ENCODE results near the gene MAPKAP1.

MAPKAP1 gene

GRCh38 chr9:125656560-125656959 is 50.4 kb downstream of the MAPKAP1 start:
- no peak overlapping the region for H3K9ac ChIP-seq (ENCODE audit: low read length)
- no peaks in the 10 kb centered on the region for H3K4me1 ChIP-seq (ENCODE audit: control insufficient read depth, insufficient read depth, low read length)
- no peaks in the 10 kb centered on the region for H3K27me3 ChIP-seq (ENCODE audit: control insufficient read depth, insufficient read depth, low read length)
- H3K36me3 ChIP-seq (ENCODE audit: control insufficient read depth, insufficient read depth, low read length): no peaks in the 10 kb centered on the region
- H3K4me3 ChIP-seq (ENCODE audit: low read length): no peak overlapping the region
- H3K27ac ChIP-seq (ENCODE audit: low read depth, low read length): no peak overlapping the region

GRCh38 chr9:125655691-125656410 is 51.2 kb downstream of the MAPKAP1 start:
- no peaks in the 10 kb centered on the region for H3K36me3 ChIP-seq (ENCODE audit: control insufficient read depth, insufficient read depth, low read length)
- no peak overlapping the region for H3K4me3 ChIP-seq (ENCODE audit: low read length)
- H3K27me3 ChIP-seq (ENCODE audit: control insufficient read depth, insufficient read depth, low read length): no peaks in the 10 kb centered on the region
- no peaks in the 10 kb centered on the region for H3K4me1 ChIP-seq (ENCODE audit: control insufficient read depth, insufficient read depth, low read length)
- no peak overlapping the region for H3K27ac ChIP-seq (ENCODE audit: low read depth, low read length)
- H3K9ac ChIP-seq (ENCODE audit: low read length): no peak overlapping the region

GRCh38 chr9:125655066-125655633 is 51.9 kb downstream of the MAPKAP1 start:
- H3K27me3 ChIP-seq (ENCODE audit: control insufficient read depth, insufficient read depth, low read length): no peaks in the 10 kb centered on the region
- no peak overlapping the region for H3K9ac ChIP-seq (ENCODE audit: low read length)
- no peak overlapping the region for H3K27ac ChIP-seq (ENCODE audit: low read depth, low read length)
- H3K36me3 ChIP-seq (ENCODE audit: control insufficient read depth, insufficient read depth, low read length): no peaks in the 10 kb centered on the region
- H3K4me3 ChIP-seq (ENCODE audit: low read length): no peak overlapping the region
- no peaks in the 10 kb centered on the region for H3K4me1 ChIP-seq (ENCODE audit: control insufficient read depth, insufficient read depth, low read length)

- Histone ChIP-seq H3K9ac (ENCODE audit: low read length) (no peak overlapping the region), H3K27ac (ENCODE audit: low read depth, low read length) (no peak overlapping the region), H3K36me3 (ENCODE audit: control insufficient read depth, insufficient read depth, low read length) (no peaks in the 10 kb centered on the region), H3K4me1 (ENCODE audit: control insufficient read depth, insufficient read depth, low read length) (no peaks in the 10 kb centered on the region), H3K4me3 (ENCODE audit: low read length) (no peak overlapping the region), H3K27me3 (ENCODE audit: control insufficient read depth, insufficient read depth, low read length) (no peaks in the 10 kb centered on the region)
Measured at GRCh38 chr9:125654121-125654520, 52.9 kb downstream of the MAPKAP1 start.

- Histone ChIP-seq H3K27ac (ENCODE audit: low read depth, low read length) (no peak overlapping the region), H3K36me3 (ENCODE audit: control insufficient read depth, insufficient read depth, low read length) (no peaks in the 10 kb centered on the region), H3K27me3 (ENCODE audit: control insufficient read depth, insufficient read depth, low read length) (no peaks in the 10 kb centered on the region), H3K9ac (ENCODE audit: low read length) (no peak overlapping the region), H3K4me3 (ENCODE audit: low read length) (no peak overlapping the region), H3K4me1 (ENCODE audit: control insufficient read depth, insufficient read depth, low read length) (no peaks in the 10 kb centered on the region)
Measured at GRCh38 chr9:125653325-125653724, 53.7 kb downstream of the MAPKAP1 start.

- H3K4me1 ChIP-seq (ENCODE audit: control insufficient read depth, insufficient read depth, low read length): no peaks in the 10 kb centered on the region
- no peak overlapping the region for H3K4me3 ChIP-seq (ENCODE audit: low read length)
- no peaks in the 10 kb centered on the region for H3K36me3 ChIP-seq (ENCODE audit: control insufficient read depth, insufficient read depth, low read length)
- H3K27me3 ChIP-seq (ENCODE audit: control insufficient read depth, insufficient read depth, low read length): no peaks in the 10 kb centered on the region
- H3K9ac ChIP-seq (ENCODE audit: low read length): no peak overlapping the region
- H3K27ac ChIP-seq (ENCODE audit: low read depth, low read length): no peak overlapping the region
Measured at GRCh38 chr9:125652759-125653158, 54.2 kb downstream of the MAPKAP1 start.

GRCh38 chr9:125652233-125652594 is 54.8 kb downstream of the MAPKAP1 start:
- H3K27ac ChIP-seq (ENCODE audit: low read depth, low read length): no peak overlapping the region
- H3K27me3 ChIP-seq (ENCODE audit: control insufficient read depth, insufficient read depth, low read length): no peaks in the 10 kb centered on the region

GRCh38 chr9:125651576-125652232 is 55.3 kb downstream of the MAPKAP1 start:
- Histone ChIP-seq H3K27ac (ENCODE audit: low read depth, low read length) (no peak overlapping the region), H3K9ac (ENCODE audit: low read length) (no peak overlapping the region), H3K27me3 (ENCODE audit: control insufficient read depth, insufficient read depth, low read length) (no peaks in the 10 kb centered on the region), H3K36me3 (ENCODE audit: control insufficient read depth, insufficient read depth, low read length) (no peaks in the 10 kb centered on the region), H3K4me1 (ENCODE audit: control insufficient read depth, insufficient read depth, low read length) (no peaks in the 10 kb centered on the region), H3K4me3 (ENCODE audit: low read length) (no peak overlapping the region)

More at GRCh38 chr9:125652233-125652594, 54.8 kb downstream of the MAPKAP1 start:
- no peaks in the 10 kb centered on the region for H3K36me3 ChIP-seq (ENCODE audit: control insufficient read depth, insufficient read depth, low read length)
- no peak overlapping the region for H3K9ac ChIP-seq (ENCODE audit: low read length)
- no peaks in the 10 kb centered on the region for H3K4me1 ChIP-seq (ENCODE audit: control insufficient read depth, insufficient read depth, low read length)
- H3K4me3 ChIP-seq (ENCODE audit: low read length): no peak overlapping the region

- Histone ChIP-seq H3K27me3 (ENCODE audit: control insufficient read depth, insufficient read depth, low read length) (no peaks in the 10 kb centered on the region), H3K27ac (ENCODE audit: low read depth, low read length) (no peak overlapping the region), H3K36me3 (ENCODE audit: control insufficient read depth, insufficient read depth, low read length) (no peaks in the 10 kb centered on the region), H3K9ac (ENCODE audit: low read length) (no peak overlapping the region), H3K4me3 (ENCODE audit: low read length) (no peak overlapping the region), H3K4me1 (ENCODE audit: control insufficient read depth, insufficient read depth, low read length) (no peaks in the 10 kb centered on the region)
Measured at GRCh38 chr9:125650271-125650737, 56.7 kb downstream of the MAPKAP1 start.

- H3K27me3 ChIP-seq (ENCODE audit: control insufficient read depth, insufficient read depth, low read length): no peaks in the 10 kb centered on the region
- H3K9ac ChIP-seq (ENCODE audit: low read length): no peak overlapping the region
- no peak overlapping the region for H3K4me3 ChIP-seq (ENCODE audit: low read length)
- H3K36me3 ChIP-seq (ENCODE audit: control insufficient read depth, insufficient read depth, low read length): no peaks in the 10 kb centered on the region
- H3K4me1 ChIP-seq (ENCODE audit: control insufficient read depth, insufficient read depth, low read length): no peaks in the 10 kb centered on the region
- H3K27ac ChIP-seq (ENCODE audit: low read depth, low read length): no peak overlapping the region
Measured at GRCh38 chr9:125649826-125650225, 57.2 kb downstream of the MAPKAP1 start.

- Histone ChIP-seq H3K4me1 (ENCODE audit: control insufficient read depth, insufficient read depth, low read length) (no peaks in the 10 kb centered on the region), H3K27me3 (ENCODE audit: control insufficient read depth, insufficient read depth, low read length) (no peaks in the 10 kb centered on the region), H3K4me3 (ENCODE audit: low read length) (no peak overlapping the region), H3K27ac (ENCODE audit: low read depth, low read length) (no peak overlapping the region), H3K9ac (ENCODE audit: low read length) (no peak overlapping the region), H3K36me3 (ENCODE audit: control insufficient read depth, insufficient read depth, low read length) (no peaks in the 10 kb centered on the region)
Measured at GRCh38 chr9:125649315-125649714, 57.7 kb downstream of the MAPKAP1 start.

GRCh38 chr9:125648294-125648693 is 58.7 kb downstream of the MAPKAP1 start:
- no peak overlapping the region for H3K9ac ChIP-seq (ENCODE audit: low read length)
- H3K4me1 ChIP-seq (ENCODE audit: control insufficient read depth, insufficient read depth, low read length): no peaks in the 10 kb centered on the region
- no peak overlapping the region for H3K27ac ChIP-seq (ENCODE audit: low read depth, low read length)
- no peaks in the 10 kb centered on the region for H3K36me3 ChIP-seq (ENCODE audit: control insufficient read depth, insufficient read depth, low read length)
- H3K4me3 ChIP-seq (ENCODE audit: low read length): no peak overlapping the region
- no peaks in the 10 kb centered on the region for H3K27me3 ChIP-seq (ENCODE audit: control insufficient read depth, insufficient read depth, low read length)
